ENCODE measurements around the gene RASL11B.

The RASL11B gene

GRCh38 chr4:52912608-52913007, 50.5 kb downstream of the RASL11B start:
- Mint-ChIP-seq H3K27ac (no peak overlapping the region), H3K4me3 (no peak overlapping the region), H3K36me3 (peaks cover 13% of the 10 kb centered on the region), H3K9me3 (no peaks in the 10 kb centered on the region), H3K4me1 (peaks cover 4% of the 10 kb centered on the region), H3K27me3 (no peaks in the 10 kb centered on the region)

- H3K9me3 Mint-ChIP-seq = no peaks in the 10 kb centered on the region
- no peak overlapping the region for H3K4me3 Mint-ChIP-seq
- H3K27me3 Mint-ChIP-seq = no peaks in the 10 kb centered on the region
- H3K36me3 Mint-ChIP-seq = peaks cover 6% of the 10 kb centered on the region
- H3K4me1 Mint-ChIP-seq = peaks cover 4% of the 10 kb centered on the region
- H3K27ac Mint-ChIP-seq = no peak overlapping the region
Observed at GRCh38 chr4:52914051-52914605, 52.0 kb downstream of the RASL11B start.

- H3K9me3 Mint-ChIP-seq = no peaks in the 10 kb centered on the region
Observed at GRCh38 chr4:52915191-52915590, 53.1 kb downstream of the RASL11B start.

GRCh38 chr4:52915730-52916300, 53.7 kb downstream of the RASL11B start:
- Mint-ChIP-seq H3K27me3 (no peaks in the 10 kb centered on the region), H3K36me3 (peaks cover 7% of the 10 kb centered on the region), H3K4me1 (peaks cover 4% of the 10 kb centered on the region), H3K4me3 (no peak overlapping the region), H3K27ac (no peak overlapping the region), H3K9me3 (no peaks in the 10 kb centered on the region)

More at GRCh38 chr4:52915191-52915590, 53.1 kb downstream of the RASL11B start:
- Mint-ChIP-seq H3K4me3 (no peak overlapping the region), H3K4me1 (peaks cover 4% of the 10 kb centered on the region), H3K27ac (no peak overlapping the region), H3K27me3 (no peaks in the 10 kb centered on the region), H3K36me3 (peaks cover 5% of the 10 kb centered on the region)
